Measurements from ENCODE around the gene RPL22L1.

The RPL22L1 gene

GRCh38 chr3:170815340-170815739, 54.7 kb downstream of the RPL22L1 start:
- DNase-seq (ENCODE audit: low read depth): no peak
- no peak overlapping the region for H3K4me3 ChIP-seq (ENCODE audit: low read depth, low read length)
- TF ChIP-seq MAX (IDR thresholded peaks at IDR 0.05; ENCODE audit: low read depth, low read length) (peak; percentile 41), MYC (IDR thresholded peaks at IDR 0.05; ENCODE audit: low read depth, low read length) (no peak)
